ENCODE data around the gene MYL2. TPM values are rescaled to one million over a fixed set of nuclear protein-coding genes. Genes with fewer than 3 reads are reported as not detected.

MYL2 gene
- polyA plus RNA-seq, 1 experiment = not detected

- TF ChIP-seq CTCF (IDR thresholded peaks at IDR 0.05; ENCODE audit: insufficient read depth, low read depth, low read length) = no peak
- ChIA-PET POLR2A (no interaction called here), CTCF (no interaction called here)
- H3K4me3 ChIP-seq (ENCODE audit: low read depth, low read length) = no peak overlapping the region
- no peaks in the 10 kb centered on the region for H3K36me3 ChIP-seq (ENCODE audit: control insufficient read depth, insufficient read depth, low read length)
- DNase-seq (ENCODE audit: low read depth) = no peak
- no peaks in the 10 kb centered on the region for H3K27me3 ChIP-seq (ENCODE audit: control insufficient read depth, insufficient read depth, low read length)
Observed at GRCh38 chr12:110903511-110903910, 16.9 kb downstream of the MYL2 start.

- ChIA-PET POLR2A (no interaction called here), CTCF (no interaction called here)
- no peak for TF ChIP-seq CTCF (IDR thresholded peaks at IDR 0.05; ENCODE audit: insufficient read depth, low read depth, low read length)
Observed at GRCh38 chr12:110901401-110901800, 19.0 kb downstream of the MYL2 start.

GRCh38 chr12:110896559-110896958 lies 23.8 kb downstream of the MYL2 start:
- TF ChIP-seq CTCF (IDR thresholded peaks at IDR 0.05; ENCODE audit: insufficient read depth, low read depth, low read length) = no peak
- no peak for DNase-seq (ENCODE audit: low read depth)
- Histone ChIP-seq H3K27me3 (ENCODE audit: control insufficient read depth, insufficient read depth, low read length) (no peaks in the 10 kb centered on the region), H3K36me3 (ENCODE audit: control insufficient read depth, insufficient read depth, low read length) (no peaks in the 10 kb centered on the region), H3K4me3 (ENCODE audit: low read depth, low read length) (no peak overlapping the region)
- POLR2A ChIA-PET = no interaction called here
- CTCF ChIA-PET = interaction anchor here (1.3 kb wide), 1 partner anchor 426 kb away, joined by 3 read pairs; no protein-coding TSS in a partner anchor

More at GRCh38 chr12:110901401-110901800, 19.0 kb downstream of the MYL2 start:
- H3K36me3 ChIP-seq (ENCODE audit: control insufficient read depth, insufficient read depth, low read length) = no peaks in the 10 kb centered on the region
- no peak overlapping the region for H3K4me3 ChIP-seq (ENCODE audit: low read depth, low read length)
- DNase-seq (ENCODE audit: low read depth) = no peak
- H3K27me3 ChIP-seq (ENCODE audit: control insufficient read depth, insufficient read depth, low read length) = no peaks in the 10 kb centered on the region

GRCh38 chr12:110893956-110894355 lies 26.4 kb downstream of the MYL2 start:
- no peaks in the 10 kb centered on the region for H3K36me3 ChIP-seq (ENCODE audit: control insufficient read depth, insufficient read depth, low read length)
- no peaks in the 10 kb centered on the region for H3K27me3 ChIP-seq (ENCODE audit: control insufficient read depth, insufficient read depth, low read length)
- no peak overlapping the region for H3K4me3 ChIP-seq (ENCODE audit: low read depth, low read length)
- ChIA-PET CTCF (interaction anchor here (0.6 to 3.7 kb wide), 11 partner anchors 9 to 1834 kb away, joined by 3 to 26 read pairs (median 3); partner anchors contain the start of gene FAM216A), POLR2A (no interaction called here)
- DNase-seq (ENCODE audit: low read depth) = no peak
- TF ChIP-seq CTCF (IDR thresholded peaks at IDR 0.05; ENCODE audit: insufficient read depth, low read depth, low read length) = no peak

- ChIA-PET CTCF (interaction anchor here (1.3 to 3.1 kb wide), 2 partner anchors 21 to 439 kb away, joined by 5 to 16 read pairs; partner anchors contain the start of gene ARPC3), POLR2A (no interaction called here)
- H3K27me3 ChIP-seq (ENCODE audit: control insufficient read depth, insufficient read depth, low read length) = no peaks in the 10 kb centered on the region
- no peak for TF ChIP-seq CTCF (IDR thresholded peaks at IDR 0.05; ENCODE audit: insufficient read depth, low read depth, low read length)
- H3K36me3 ChIP-seq (ENCODE audit: control insufficient read depth, insufficient read depth, low read length) = no peaks in the 10 kb centered on the region
- H3K4me3 ChIP-seq (ENCODE audit: low read depth, low read length) = no peak overlapping the region
- no peak for DNase-seq (ENCODE audit: low read depth)
Observed at GRCh38 chr12:110889361-110889760, 31.0 kb downstream of the MYL2 start.
